ENCODE results near the gene FAM171A1. TPM values are rescaled to one million over a fixed set of nuclear protein-coding genes. Genes with fewer than 3 reads are reported as not detected.

Gene FAM171A1
- polyA plus RNA-seq, 1 donor (not counting 4 experiments of a cell fraction or from before 2014, with no cell fraction given), result 8.8 TPM

DNA sequence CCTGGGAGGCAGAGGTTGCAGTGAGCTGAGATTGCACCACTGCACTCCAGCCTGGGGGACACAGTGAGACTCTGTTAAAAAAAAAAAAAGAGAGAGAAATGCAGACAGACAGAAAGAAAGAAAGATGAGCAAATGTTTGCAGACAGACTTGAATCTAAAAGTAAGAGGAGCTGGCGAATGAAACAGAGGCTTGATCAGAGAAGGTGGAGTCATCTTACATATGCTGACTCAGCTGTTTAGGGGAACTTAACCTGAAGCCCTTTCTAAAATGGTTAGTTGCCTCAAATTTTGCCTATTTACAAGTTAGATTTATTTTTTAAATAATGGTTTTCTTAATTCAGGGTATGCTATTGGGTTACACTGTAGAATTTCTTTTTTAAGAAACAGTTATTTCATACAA is 5.4 kb downstream of the FAM171A1 start:
- Histone ChIP-seq H3K9me3 (ENCODE audit: control insufficient read depth, low read depth, low read length) (no peaks in the 10 kb centered on the region), H3K79me2 (ENCODE audit: control insufficient read depth, insufficient read depth, low read length) (peaks cover 19% of the 10 kb centered on the region), H3K27me3 (ENCODE audit: control insufficient read depth, extremely low read depth, insufficient read depth, low read length) (no peaks in the 10 kb centered on the region), H4K20me1 (ENCODE audit: control insufficient read depth, extremely low read depth, insufficient read depth, low read length) (no peaks in the 10 kb centered on the region), H2AFZ (ENCODE audit: control insufficient read depth, low read length) (no peak overlapping the region), H3K27ac (ENCODE audit: control insufficient read depth, insufficient read depth, low read length) (no peak overlapping the region), H3K36me3 (ENCODE audit: control insufficient read depth in 2 of 2, extremely low read depth in 1 of 2, insufficient read depth in 2 of 2, low read length in 2 of 2) (no peaks in the 10 kb centered on the region), H3K9me1 (ENCODE audit: control insufficient read depth, extremely low read depth, insufficient read depth, low read length) (no peaks in the 10 kb centered on the region), H3K4me3 (ENCODE audit: control insufficient read depth in 2 of 3, extremely low read depth in 1 of 3, insufficient read depth in 2 of 3, low read depth in 1 of 3, low read length in 3 of 3) (no peak overlapping the region), H3K4me2 (ENCODE audit: control insufficient read depth, extremely low read depth, insufficient read depth, low read depth, low read length) (no peak overlapping the region), H3K4me1 (ENCODE audit: control insufficient read depth, extremely low read depth, insufficient read depth, low read length) (peaks cover 9% of the 10 kb centered on the region), H3K9ac (ENCODE audit: control insufficient read depth, extremely low read depth, insufficient read depth, low read length) (no peak overlapping the region)
- no peak for DNase-seq (ENCODE audit: low read depth, low spot score)
- no peak for FAIRE-seq
- TF ChIP-seq, protein P1, sequence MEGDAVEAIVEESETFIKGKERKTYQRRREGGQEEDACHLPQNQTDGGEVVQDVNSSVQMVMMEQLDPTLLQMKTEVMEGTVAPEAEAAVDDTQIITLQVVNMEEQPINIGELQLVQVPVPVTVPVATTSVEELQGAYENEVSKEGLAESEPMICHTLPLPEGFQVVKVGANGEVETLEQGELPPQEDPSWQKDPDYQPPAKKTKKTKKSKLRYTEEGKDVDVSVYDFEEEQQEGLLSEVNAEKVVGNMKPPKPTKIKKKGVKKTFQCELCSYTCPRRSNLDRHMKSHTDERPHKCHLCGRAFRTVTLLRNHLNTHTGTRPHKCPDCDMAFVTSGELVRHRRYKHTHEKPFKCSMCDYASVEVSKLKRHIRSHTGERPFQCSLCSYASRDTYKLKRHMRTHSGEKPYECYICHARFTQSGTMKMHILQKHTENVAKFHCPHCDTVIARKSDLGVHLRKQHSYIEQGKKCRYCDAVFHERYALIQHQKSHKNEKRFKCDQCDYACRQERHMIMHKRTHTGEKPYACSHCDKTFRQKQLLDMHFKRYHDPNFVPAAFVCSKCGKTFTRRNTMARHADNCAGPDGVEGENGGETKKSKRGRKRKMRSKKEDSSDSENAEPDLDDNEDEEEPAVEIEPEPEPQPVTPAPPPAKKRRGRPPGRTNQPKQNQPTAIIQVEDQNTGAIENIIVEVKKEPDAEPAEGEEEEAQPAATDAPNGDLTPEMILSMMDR (optimal IDR thresholded peaks at IDR 0.05 in 1 of 3, IDR thresholded peaks at IDR 0.05 in 1 of 3, conservative IDR thresholded peaks at IDR 0.05 in 1 of 3; ENCODE audit: extremely low read depth in 1 of 3, insufficient read depth in 2 of 3, low read length in 3 of 3), result no peak
- TF ChIP-seq EZH2 (IDR thresholded peaks at IDR 0.05; ENCODE audit: low read length), result no peak
- dilution Hi-C loops (cut with MboI; ENCODE audit: extremely low pct_ligation_motif_present, low sequenced_read_pairs), result no loop called here

DNA sequence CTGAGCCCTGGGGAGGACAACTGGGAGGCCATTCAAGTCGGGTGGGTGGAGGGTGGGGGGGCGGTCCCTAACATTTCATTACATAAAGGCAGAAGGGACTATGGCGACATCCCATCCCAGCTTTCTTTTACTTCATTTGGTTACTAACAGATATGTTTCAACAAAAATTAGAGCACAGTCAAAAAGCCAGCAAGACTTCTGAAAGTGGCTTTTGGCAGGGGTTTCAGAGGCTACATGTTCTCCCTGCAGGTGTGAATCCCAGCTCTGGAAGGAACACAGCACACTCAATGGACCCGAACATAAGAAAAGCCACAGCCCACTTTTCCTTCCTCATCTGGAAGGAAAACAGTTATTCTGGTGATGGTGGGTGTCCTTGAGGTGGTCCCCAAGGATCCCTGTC is 7.1 kb downstream of the FAM171A1 start:
- TF ChIP-seq, protein P1 (optimal IDR thresholded peaks at IDR 0.05 in 1 of 3, IDR thresholded peaks at IDR 0.05 in 1 of 3, conservative IDR thresholded peaks at IDR 0.05 in 1 of 3; ENCODE audit: extremely low read depth in 1 of 3, insufficient read depth in 2 of 3, low read length in 3 of 3), result no peak
- TF ChIP-seq EZH2 (IDR thresholded peaks at IDR 0.05; ENCODE audit: low read length), result no peak
- Histone ChIP-seq H3K27ac (ENCODE audit: control insufficient read depth, insufficient read depth, low read length) (no peak overlapping the region), H3K9ac (ENCODE audit: control insufficient read depth, extremely low read depth, insufficient read depth, low read length) (no peak overlapping the region), H3K79me2 (ENCODE audit: control insufficient read depth, insufficient read depth, low read length) (peaks cover 16% of the 10 kb centered on the region), H3K4me3 (ENCODE audit: control insufficient read depth in 2 of 3, extremely low read depth in 1 of 3, insufficient read depth in 2 of 3, low read depth in 1 of 3, low read length in 3 of 3) (no peak overlapping the region), H4K20me1 (ENCODE audit: control insufficient read depth, extremely low read depth, insufficient read depth, low read length) (no peaks in the 10 kb centered on the region), H3K4me1 (ENCODE audit: control insufficient read depth, extremely low read depth, insufficient read depth, low read length) (no peaks in the 10 kb centered on the region), H3K4me2 (ENCODE audit: control insufficient read depth, extremely low read depth, insufficient read depth, low read depth, low read length) (no peak overlapping the region), H3K9me3 (ENCODE audit: control insufficient read depth, low read depth, low read length) (no peaks in the 10 kb centered on the region), H3K36me3 (ENCODE audit: control insufficient read depth in 2 of 2, extremely low read depth in 1 of 2, insufficient read depth in 2 of 2, low read length in 2 of 2) (no peaks in the 10 kb centered on the region), H2AFZ (ENCODE audit: control insufficient read depth, low read length) (no peak overlapping the region), H3K9me1 (ENCODE audit: control insufficient read depth, extremely low read depth, insufficient read depth, low read length) (no peaks in the 10 kb centered on the region), H3K27me3 (ENCODE audit: control insufficient read depth, extremely low read depth, insufficient read depth, low read length) (no peaks in the 10 kb centered on the region)
- FAIRE-seq (no peak), DNase-seq (ENCODE audit: low read depth, low spot score) (no peak)
- dilution Hi-C loops (cut with MboI; ENCODE audit: extremely low pct_ligation_motif_present, low sequenced_read_pairs), result no loop called here
